K562 (cell line): ENCODE data around the gene SLC13A3. TPM values are rescaled to one million over a fixed set of nuclear protein-coding genes. Genes with fewer than 3 reads are reported as not detected.

Experiments used
- ATAC-seq: fragments of 200-7000 bp; cut with Tn5 transposase; 3 replicates; pipeline ENCODE4 v1.9.1; 2020; ENCODE audit warnings: moderate library complexity
- BruUV-seq: library from RNA; stranded (reverse); fragments of 400-500 nt; replicated peaks from 2 replicates; lab custom pipeline; 2021; lab: Mats Ljungman, UMichigan
- CTCF ChIA-PET: fragments of 300-600 bp; formaldehyde crosslinking; extraction: SDS; loops from one replicate; lab custom pipeline; 2021; ENCODE audit warnings: low intra/inter-chr PET ratio; lab: Yijun Ruan, JAX
- POLR2A ChIA-PET: fragments of 300-600, 350-650 bp; sonication (Branson Sonifier 250); formaldehyde crosslinking; extraction: SDS; loops from one replicate; lab custom pipeline; 2021; ENCODE audit warnings: antibody characterized with exemption, inconsistent platforms; lab: Yijun Ruan, JAX
- DNase-seq, 4 experiments: peaks; one replicate each; pipeline versions ENCODE4 v3.0.0 to v3.0.0-alpha.2; 2011 to 2018; ENCODE audit warnings: low spot score in 3 of 4, mixed read lengths in 3 of 4; ENCODE audit errors: extremely low read depth in 1 of 4
- FAIRE-seq: peaks from 2 replicates; lab custom pipeline; 2011; peaks lifted over from hg19 to GRCh38; lab: Jason Lieb, UNC
- H2AFZ ChIP-seq: 2 replicates; pipeline ENCODE4 v1.6.0; 2011; ENCODE audit warnings: low read depth, low read length, control low read depth, inconsistent platforms
- H3K27ac ChIP-seq: fragments of 200-600 bp; 3 replicates; pipeline ENCODE4 v1.8.0; 2011; ENCODE audit warnings: low read depth, mild to moderate bottlenecking, control low read depth, inconsistent platforms, low read length, moderate library complexity, mixed read lengths; ENCODE audit errors: extremely low read depth
- H3K27me3 ChIP-seq, 2 experiments: fragments of 300-600 bp in 1 of 2; 2 replicates in 1 of 2; 3 replicates in 1 of 2; pipeline versions ENCODE4 v1.6.0 to v1.8.0; 2011; ENCODE audit warnings: inconsistent platforms in 2 of 2, low read length in 2 of 2, mild to moderate bottlenecking in 1 of 2, mixed read lengths in 1 of 2, moderate library complexity in 1 of 2; ENCODE audit not compliant: control insufficient read depth in 2 of 2, insufficient read depth in 2 of 2
- H3K36me3 ChIP-seq: fragments of 300-600 bp; 3 replicates; pipeline ENCODE4 v1.8.0; 2011; ENCODE audit warnings: mild to moderate bottlenecking, low read length, inconsistent platforms; ENCODE audit not compliant: control insufficient read depth, insufficient read depth
- H3K4me1 ChIP-seq, 2 experiments: fragments of 200-600 bp in 1 of 2; replicated peaks in 1 of 2; 2 replicates in 1 of 2; 3 replicates in 1 of 2; pipeline versions ENCODE4 v1.5.1 to v1.8.0; 2011; ENCODE audit warnings: inconsistent platforms in 2 of 2, low read length in 2 of 2, mild to moderate bottlenecking in 1 of 2, mixed read lengths in 1 of 2, moderate library complexity in 1 of 2; ENCODE audit not compliant: control insufficient read depth in 2 of 2, insufficient read depth in 2 of 2
- H3K4me2 ChIP-seq: 2 replicates; pipeline ENCODE4 v1.6.1; 2011; ENCODE audit warnings: low read length, control low read depth, inconsistent platforms, mixed read lengths; ENCODE audit not compliant: insufficient read depth
- H3K4me3 ChIP-seq: fragments of 200-600 bp; sonication (generic), shearing (Covaris generic); 2 replicates; pipeline ENCODE4 v1.5.1; 2016; ENCODE audit warnings: control low read depth, inconsistent platforms
- H3K79me2 ChIP-seq: fragments of 200-600 bp; 3 replicates; pipeline ENCODE4 v1.8.0; 2011; ENCODE audit warnings: low read length, inconsistent platforms; ENCODE audit not compliant: control insufficient read depth, insufficient read depth
- H3K9ac ChIP-seq, 2 experiments: 2 replicates each; pipeline versions ENCODE4 v1.6.0 to v1.6.1; 2011; ENCODE audit warnings: low read depth in 2 of 2, low read length in 2 of 2, control low read depth in 1 of 2, inconsistent platforms in 1 of 2, mild to moderate bottlenecking in 1 of 2, mixed read lengths in 1 of 2; ENCODE audit not compliant: insufficient read depth in 1 of 2
- H3K9me1 ChIP-seq: one replicate; pipeline ENCODE4 v1.6.0; 2011; ENCODE audit warnings: inconsistent platforms, mild to moderate bottlenecking, low read length, moderate library complexity; ENCODE audit not compliant: control insufficient read depth, insufficient read depth
- H3K9me3 ChIP-seq: replicated peaks from 2 replicates; pipeline ENCODE4 v1.5.1; 2011; ENCODE audit warnings: low read depth, low read length, inconsistent platforms; ENCODE audit not compliant: control insufficient read depth, insufficient read depth
- H4K20me1 ChIP-seq: replicated peaks from 2 replicates; pipeline ENCODE4 v1.6.1; 2011; ENCODE audit warnings: low read length, inconsistent platforms, mixed read lengths; ENCODE audit not compliant: control insufficient read depth, insufficient read depth
- NR4A1 ChIP-seq, 2 experiments: fragments of 250-450 bp in 1 of 2; fragments of 450-650 bp in 1 of 2; sonication (Bioruptor Pico) in 1 of 2; IDR thresholded peaks; 2 replicates each; pipeline versions ENCODE4 v1.4.0 to v1.6.1; 2016 to 2020; ENCODE audit warnings: mild to moderate bottlenecking in 2 of 2, missing compliant biosample characterization in 1 of 2, missing genetic modification characterization in 1 of 2, moderate library complexity in 1 of 2
- POLR2B ChIP-seq: fragments of 450-650 bp; IDR thresholded peaks from 2 replicates; pipeline ENCODE4 v1.6.1; 2018; ENCODE audit warnings: low read depth; ENCODE audit not compliant: partially characterized antibody
- POLR2H ChIP-seq: IDR thresholded peaks from 2 replicates; pipeline ENCODE4 v1.6.1; 2016; ENCODE audit warnings: missing genetic modification characterization, low read depth, mild to moderate bottlenecking, control low read depth, missing compliant biosample characterization, moderate library complexity
- RBM25 ChIP-seq: fragments of 200-400 bp; formaldehyde crosslinking; IDR thresholded peaks from 2 replicates; pipeline ENCODE4 v1.6.1; 2018; ENCODE audit warnings: low read length, low read depth, moderate library complexity; ENCODE audit not compliant: severe bottlenecking
- RFX1 ChIP-seq: fragments of 450-650 bp; IDR thresholded peaks from 2 replicates; pipeline ENCODE4 v1.6.1; 2016; ENCODE audit warnings: mild to moderate bottlenecking, moderate library complexity
- WGBS: fragments of 100-300 bp; shearing (Covaris generic); methylation state at CpG from one replicate; pipeline ENCODE4 v1.1.6; 2016; ENCODE audit warnings: low coverage, mixed read lengths; ENCODE audit not compliant: insufficient coverage; ENCODE audit errors: missing lambda C conversion rate; 5-methylcytosine and 5-hydroxymethylcytosine counted together
- in situ Hi-C: fragments of 300-500 bp; cut with MboI; formaldehyde crosslinking; loops from 4 replicates; pipeline ENCODE4 v1.15.0; 2018; ENCODE audit warnings: inconsistent platforms, mixed read lengths
- intact Hi-C: fragments of 100-400 bp; cut with micrococcal nuclease; formaldehyde crosslinking; loops from 2 replicates; pipeline ENCODE4 v1.14.2; 2022
- polyA plus RNA-seq, 8 experiments: library from polyadenylated mRNA; depleted of rRNA in 4 of 8; stranded (reverse) in 5 of 8; unstranded in 3 of 8; fragments of >200 nt; fragmentation: Nextera tagmentation in 2 of 8; fragmentation: Illumina TruSeq in 1 of 8; extraction: Ambion mirVana in 2 of 8; extraction: Trizol in 1 of 8; gene quantifications; 2 replicates each; pipeline versions ENCODE4 v1.2.1 to v1.2.3, GENCODE V29; 2011 to 2014; ENCODE audit warnings: inconsistent platforms in 1 of 8, missing spikeins in 1 of 8
- total RNA-seq, 7 experiments: library from RNA; depleted of rRNA in 6 of 7; stranded (reverse); fragments of >200 nt in 6 of 7; fragmentation: Illumina TruSeq in 2 of 7; extraction: Trizol in 2 of 7; gene quantifications; 2 replicates each; pipeline versions ENCODE4 v1.2.1 to v1.2.3, GENCODE V29; 2011 to 2021; ENCODE audit warnings: low replicate concordance in 1 of 7

Gene SLC13A3
- total and polyA plus RNA-seq, 9 of the 15 experiments (the other 6 are each of a cell fraction or from before 2014, with no cell fraction given) = 5.5 to 16.4 (median 8.5) TPM

GRCh38 chr20:46665602-46666001 is 14.3 kb upstream of the SLC13A3 start:
- in situ Hi-C loops = no loop called here
- H3K79me2 ChIP-seq = no peaks in the 10 kb centered on the region
- intact Hi-C loops = no loop called here
- H3K9ac ChIP-seq = no peak overlapping the region
- 58% methylated on average over 3 of the region's 3 CpGs for WGBS
- H2AFZ ChIP-seq = no peak overlapping the region
- H3K9me1 ChIP-seq = peaks cover 4% of the 10 kb centered on the region
- CTCF ChIA-PET = interaction anchor here (0.6 kb wide), 1 partner anchor 253 kb away, joined by 4 read pairs; no protein-coding TSS in a partner anchor
- DNase-seq (no peak), ATAC-seq (no peak)
- H3K9me3 ChIP-seq = no peaks in the 10 kb centered on the region
- no TSS peak for BruUV-seq
- no peaks in the 10 kb centered on the region for H3K27me3 ChIP-seq
- H3K4me1 ChIP-seq = no peaks in the 10 kb centered on the region
- no peak overlapping the region for H3K4me3 ChIP-seq
- POLR2A ChIA-PET = no interaction called here
- H3K27ac ChIP-seq = no peak overlapping the region
- no peaks in the 10 kb centered on the region for H4K20me1 ChIP-seq
- TF ChIP-seq NR4A1 (CRISPR knock-in tag; IDR thresholded peaks at IDR 0.05) = no peak
- TF ChIP-seq NR4A1 (tag; IDR thresholded peaks at IDR 0.05) = no peak
- no peak for TF ChIP-seq POLR2H (tag)
- TF ChIP-seq, all 486 proteins: peak for 0
- no peak overlapping the region for H3K4me2 ChIP-seq
- peaks cover 19% of the 10 kb centered on the region; the same call in 2 of the 3 replicates for H3K36me3 ChIP-seq
- no peak for FAIRE-seq

DNA sequence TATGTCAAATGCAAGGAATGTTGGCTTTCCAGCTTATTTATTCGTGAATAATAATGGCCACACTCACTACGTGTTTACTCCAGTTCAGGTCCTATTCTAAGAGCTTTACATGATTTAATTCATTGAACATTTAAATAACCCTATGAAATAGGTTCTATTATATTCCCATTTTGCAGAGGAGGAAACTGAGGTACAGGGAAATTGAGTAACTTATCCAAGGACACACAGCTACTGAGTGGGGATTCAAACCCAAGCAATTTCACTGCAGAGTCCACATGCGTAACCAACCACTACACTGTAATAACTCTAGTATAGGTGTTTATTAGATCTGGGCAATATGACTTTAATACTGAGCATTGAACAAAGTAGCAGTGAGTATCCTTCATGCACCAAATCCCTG is 12.3 kb upstream of the SLC13A3 start:
- WGBS = 77% methylated on average over 3 of the region's 3 CpGs
- TF ChIP-seq RFX1 (no peak), POLR2B (no peak), RBM25 (peak; percentile 68)
- TF ChIP-seq, all 486 proteins: peak for 1
- ATAC-seq (no peak), DNase-seq (no peak), FAIRE-seq (no peak)
- Histone ChIP-seq H2AFZ (no peak overlapping the region), H3K9me1 (no peaks in the 10 kb centered on the region), H3K9me3 (no peaks in the 10 kb centered on the region), H3K36me3 (peaks cover 15% of the 10 kb centered on the region; the same call in 2 of the 3 replicates), H4K20me1 (no peaks in the 10 kb centered on the region), H3K4me2 (no peak overlapping the region), H3K9ac (no peak overlapping the region), H3K4me3 (no peak overlapping the region), H3K27ac (no peak overlapping the region), H3K79me2 (no peaks in the 10 kb centered on the region), H3K4me1 (no peaks in the 10 kb centered on the region), H3K27me3 (no peaks in the 10 kb centered on the region)
- intact Hi-C loops (no loop called here), in situ Hi-C loops (no loop called here)
- ChIA-PET POLR2A (interaction anchor here (0.7 to 1.7 kb wide), 2 partner anchors 13 to 15 kb away, joined by 3 to 5 read pairs; no protein-coding TSS in a partner anchor), CTCF (no interaction called here)
- BruUV-seq = no TSS peak
